Liver (tissue), 9 donors: ENCODE data around the gene TSPEAR. TPM values are rescaled to one million over a fixed set of nuclear protein-coding genes. Genes with fewer than 3 reads are reported as not detected.

Experiments used
- DNase-seq: peaks from one replicate; pipeline ENCODE4 v3.0.0-alpha.2; 2017; ENCODE audit warnings: low spot score
- H3K27ac ChIP-seq, 2 donors: one replicate each; pipeline ENCODE4 v1.7.0; 2013; ENCODE audit warnings: inconsistent platforms in 2 of 2, low read length in 2 of 2, control low read depth in 1 of 2, low read depth in 1 of 2, mild to moderate bottlenecking in 1 of 2
- H3K27me3 ChIP-seq, 4 donors: one replicate each; pipeline versions ENCODE4 v1.6.1 to v1.7.0; 2013; ENCODE audit warnings: low read length in 3 of 4, inconsistent platforms in 1 of 4, mild to moderate bottlenecking in 1 of 4, moderate library complexity in 1 of 4; ENCODE audit not compliant: control insufficient read depth in 4 of 4, insufficient read depth in 4 of 4
- H3K36me3 ChIP-seq, 4 donors: one replicate each; pipeline versions ENCODE4 v1.6.1 to v1.7.0; 2013; ENCODE audit warnings: low read length in 3 of 4, mild to moderate bottlenecking in 3 of 4, low read depth in 1 of 4, moderate library complexity in 1 of 4; ENCODE audit not compliant: control insufficient read depth in 4 of 4, insufficient read depth in 3 of 4
- H3K4me1 ChIP-seq, 4 donors: one replicate each; pipeline versions ENCODE4 v1.6.1 to v1.7.0; 2013; ENCODE audit warnings: low read length in 3 of 4, mild to moderate bottlenecking in 3 of 4, moderate library complexity in 1 of 4; ENCODE audit not compliant: control insufficient read depth in 4 of 4, insufficient read depth in 4 of 4
- H3K4me3 ChIP-seq, 3 donors: one replicate each; pipeline versions ENCODE4 v1.6.1 to v1.7.0; 2013; ENCODE audit warnings: low read length in 3 of 3, control low read depth in 1 of 3, low read depth in 1 of 3, mild to moderate bottlenecking in 1 of 3
- H3K9ac ChIP-seq, 2 donors: one replicate each; pipeline ENCODE4 v1.7.0; 2013; ENCODE audit warnings: low read length in 2 of 2, mild to moderate bottlenecking in 2 of 2, moderate library complexity in 2 of 2, control low read depth in 1 of 2, low read depth in 1 of 2
- H3K9me3 ChIP-seq, 4 donors: one replicate each; pipeline versions ENCODE4 v1.6.1 to v1.7.0; 2013; ENCODE audit warnings: low read length in 3 of 4; ENCODE audit not compliant: control insufficient read depth in 4 of 4
- EGR1 ChIP-seq, 2 donors: IDR thresholded peaks; 2 replicates each; pipeline ENCODE4 v1.6.1; 2016 to 2018; ENCODE audit warnings: antibody characterized with exemption in 2 of 2, low read depth in 2 of 2
- FOXA1 ChIP-seq: IDR thresholded peaks from 2 replicates; pipeline ENCODE4 v1.6.1; 2016; ENCODE audit warnings: antibody characterized with exemption
- FOXA2 ChIP-seq: IDR thresholded peaks from 2 replicates; pipeline ENCODE4 v1.6.1; 2016; ENCODE audit warnings: antibody characterized with exemption
- GABPA ChIP-seq, 2 donors: IDR thresholded peaks in 1 of 2; conservative IDR thresholded peaks in 1 of 2; 2 replicates each; pipeline ENCODE4 v1.6.1; 2016; ENCODE audit warnings: antibody characterized with exemption in 2 of 2, mild to moderate bottlenecking in 1 of 2, moderate library complexity in 1 of 2
- HNF4A ChIP-seq, 2 donors: conservative IDR thresholded peaks; 2 replicates each; pipeline ENCODE4 v1.6.1; 2016; ENCODE audit warnings: antibody characterized with exemption in 2 of 2, mild to moderate bottlenecking in 2 of 2
- HNF4G ChIP-seq: IDR thresholded peaks from 2 replicates; pipeline ENCODE4 v1.6.1; 2016; ENCODE audit warnings: antibody characterized with exemption
- JUND ChIP-seq, 2 donors: IDR thresholded peaks; 2 replicates each; pipeline ENCODE4 v1.6.1; 2016; ENCODE audit warnings: antibody characterized with exemption in 2 of 2
- NR2F2 ChIP-seq: IDR thresholded peaks from 2 replicates; pipeline ENCODE4 v1.6.1; 2016; ENCODE audit warnings: antibody characterized with exemption
- RAD21 ChIP-seq, 2 donors: IDR thresholded peaks; 2 replicates each; pipeline ENCODE4 v1.6.1; 2016; ENCODE audit warnings: antibody characterized with exemption in 2 of 2, mild to moderate bottlenecking in 2 of 2
- RXRA ChIP-seq, 2 donors: IDR thresholded peaks; 2 replicates each; pipeline ENCODE4 v1.6.1; 2017 to 2018; ENCODE audit warnings: antibody characterized with exemption in 2 of 2, mild to moderate bottlenecking in 1 of 2
- SP1 ChIP-seq: IDR thresholded peaks from 2 replicates; pipeline ENCODE4 v1.6.1; 2018; ENCODE audit warnings: antibody characterized with exemption, mild to moderate bottlenecking
- TAF1 ChIP-seq: conservative IDR thresholded peaks from 2 replicates; pipeline ENCODE4 v1.6.1; 2016; ENCODE audit warnings: antibody characterized with exemption, mild to moderate bottlenecking
- YY1 ChIP-seq: IDR thresholded peaks from 2 replicates; pipeline ENCODE4 v1.6.1; 2016; ENCODE audit warnings: antibody characterized with exemption, mild to moderate bottlenecking
- WGBS: extraction: QIAGEN DNeasy Blood & Tissue Kit; methylation state at CpG from one replicate; pipeline ENCODE4 v1.1.7; 2013; 5-methylcytosine and 5-hydroxymethylcytosine counted together
- polyA plus RNA-seq, 2 donors: library from polyadenylated mRNA; stranded (reverse) in 1 of 2; unstranded in 1 of 2; fragments of 200-250 nt in 1 of 2; fragments of >200 nt in 1 of 2; fragmentation: Nextera tagmentation in 1 of 2; extraction: Ambion mirVana in 1 of 2; gene quantifications; one replicate each; pipeline versions ENCODE4 v1.2.1 to v1.2.3, GENCODE V29; 2013 to 2015
- total RNA-seq, 2 donors: library from RNA; depleted of rRNA; stranded (reverse); fragments of >200 nt; gene quantifications; one replicate each; pipeline ENCODE4 v1.2.3, GENCODE V29; 2014
- TF ChIP-seq, protein P1 (sequence below): IDR thresholded peaks from 2 replicates; pipeline ENCODE4 v1.6.1; 2016; ENCODE audit warnings: antibody characterized with exemption
- TF ChIP-seq, protein P2 (sequence below): IDR thresholded peaks from 2 replicates; pipeline ENCODE4 v1.6.1; 2016; ENCODE audit warnings: antibody characterized with exemption
- TF ChIP-seq, protein P3 (sequence below): IDR thresholded peaks from 2 replicates; pipeline ENCODE4 v1.6.1; 2016; ENCODE audit warnings: antibody characterized with exemption
- TF ChIP-seq, protein P4 (sequence below): fragments of 150-350 bp; IDR thresholded peaks from 2 replicates; pipeline ENCODE4 v1.5.1; 2017; ENCODE audit warnings: improper control_type of control experiment, low read depth, low read length; ENCODE audit not compliant: missing input control
- TF ChIP-seq, protein P5 (sequence below): IDR thresholded peaks from 2 replicates; pipeline ENCODE4 v1.6.1; 2016; ENCODE audit warnings: antibody characterized with exemption, mild to moderate bottlenecking
- donor health status: healthy.
- donor health status: healthy.
- donor health status: healthy.
- donor health status: healthy.
- donor health status: healthy.

TSPEAR gene
- total and polyA plus RNA-seq, 4 donors = under 0.01 to 0.14 (median 0.01) TPM; not detected in 1

DNA sequence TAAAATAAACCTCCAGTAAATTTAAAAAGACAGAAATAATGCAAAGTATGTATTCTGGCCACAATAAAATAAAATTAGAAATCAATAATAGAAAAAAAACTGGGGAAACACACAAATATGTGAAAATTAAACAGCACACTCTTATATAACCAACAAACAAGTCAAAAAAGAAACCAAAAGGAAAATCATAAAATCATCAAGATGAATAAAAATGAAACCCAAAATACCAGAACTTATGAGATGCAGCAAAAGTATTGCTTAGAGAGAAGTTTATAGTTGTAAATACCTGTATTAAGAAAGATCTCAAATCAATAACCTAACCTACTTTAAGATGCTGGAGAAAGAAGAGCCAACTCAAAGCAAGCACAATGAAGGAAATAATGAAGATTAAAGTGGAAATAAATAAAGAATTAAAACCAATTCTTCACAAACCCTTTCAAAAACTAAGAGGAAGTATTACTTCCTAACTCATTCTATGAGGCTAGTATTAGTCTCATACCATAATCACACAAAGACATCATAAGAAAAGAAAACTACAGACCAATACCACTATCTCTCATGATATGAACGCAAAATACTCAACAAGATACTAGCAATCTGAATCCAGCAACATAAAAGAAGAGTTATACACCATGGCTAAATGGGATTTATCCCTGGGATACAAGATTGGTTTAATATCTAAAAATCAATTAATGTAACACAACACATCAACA is 146.3 kb downstream of the TSPEAR start:
- no peak overlapping the region for H3K4me3 ChIP-seq
- DNase-seq = no peak
- no peak overlapping the region for H3K9ac ChIP-seq
- no peaks in the 10 kb centered on the region for H3K36me3 ChIP-seq
- no peaks in the 10 kb centered on the region for H3K9me3 ChIP-seq
- no peaks in the 10 kb centered on the region for H3K4me1 ChIP-seq
- no peak overlapping the region for H3K27ac ChIP-seq
- H3K27me3 ChIP-seq = no peaks in the 10 kb centered on the region
- 32% methylated on average over 1 of the region's 1 CpG for WGBS
- TF ChIP-seq GABPA (IDR thresholded peaks at IDR 0.05 in 1 of 2, conservative IDR thresholded peaks at IDR 0.05 in 1 of 2) (no peak), JUND (IDR thresholded peaks at IDR 0.05) (no peak), HNF4G (no peak), YY1 (no peak), TAF1 (no peak), NR2F2 (no peak), FOXA2 (no peak), EGR1 (IDR thresholded peaks at IDR 0.05; ENCODE audit: low read depth in 2 of 2) (no peak), SP1 (no peak), FOXA1 (no peak), RXRA (IDR thresholded peaks at IDR 0.05) (no peak)
- TF ChIP-seq, protein P1, sequence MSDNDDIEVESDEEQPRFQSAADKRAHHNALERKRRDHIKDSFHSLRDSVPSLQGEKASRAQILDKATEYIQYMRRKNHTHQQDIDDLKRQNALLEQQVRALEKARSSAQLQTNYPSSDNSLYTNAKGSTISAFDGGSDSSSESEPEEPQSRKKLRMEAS = no peak
- TF ChIP-seq, protein P2, sequence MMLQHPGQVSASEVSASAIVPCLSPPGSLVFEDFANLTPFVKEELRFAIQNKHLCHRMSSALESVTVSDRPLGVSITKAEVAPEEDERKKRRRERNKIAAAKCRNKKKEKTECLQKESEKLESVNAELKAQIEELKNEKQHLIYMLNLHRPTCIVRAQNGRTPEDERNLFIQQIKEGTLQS = no peak
- TF ChIP-seq, protein P3, sequence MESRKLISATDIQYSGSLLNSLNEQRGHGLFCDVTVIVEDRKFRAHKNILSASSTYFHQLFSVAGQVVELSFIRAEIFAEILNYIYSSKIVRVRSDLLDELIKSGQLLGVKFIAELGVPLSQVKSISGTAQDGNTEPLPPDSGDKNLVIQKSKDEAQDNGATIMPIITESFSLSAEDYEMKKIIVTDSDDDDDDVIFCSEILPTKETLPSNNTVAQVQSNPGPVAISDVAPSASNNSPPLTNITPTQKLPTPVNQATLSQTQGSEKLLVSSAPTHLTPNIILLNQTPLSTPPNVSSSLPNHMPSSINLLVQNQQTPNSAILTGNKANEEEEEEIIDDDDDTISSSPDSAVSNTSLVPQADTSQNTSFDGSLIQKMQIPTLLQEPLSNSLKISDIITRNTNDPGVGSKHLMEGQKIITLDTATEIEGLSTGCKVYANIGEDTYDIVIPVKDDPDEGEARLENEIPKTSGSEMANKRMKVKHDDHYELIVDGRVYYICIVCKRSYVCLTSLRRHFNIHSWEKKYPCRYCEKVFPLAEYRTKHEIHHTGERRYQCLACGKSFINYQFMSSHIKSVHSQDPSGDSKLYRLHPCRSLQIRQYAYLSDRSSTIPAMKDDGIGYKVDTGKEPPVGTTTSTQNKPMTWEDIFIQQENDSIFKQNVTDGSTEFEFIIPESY = no peak

DNA sequence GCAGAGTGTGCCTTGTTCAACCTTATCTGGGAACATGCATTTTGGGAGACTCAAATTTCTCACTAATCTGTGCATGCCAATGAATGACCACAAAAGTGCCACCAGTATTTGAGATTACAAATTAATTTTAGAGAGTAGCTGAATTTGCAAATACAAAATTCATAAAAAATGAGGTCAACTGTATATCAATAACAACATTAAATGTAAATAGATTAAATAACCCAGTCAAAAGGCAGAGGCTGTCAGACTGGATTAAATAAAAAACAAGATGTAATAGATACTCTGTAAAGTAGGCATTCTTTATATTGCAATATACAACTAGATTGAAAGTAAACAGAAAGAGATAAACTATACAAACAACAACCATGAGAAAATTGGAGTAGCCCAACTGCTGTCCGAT is 147.3 kb downstream of the TSPEAR start:
- no peaks in the 10 kb centered on the region for H3K36me3 ChIP-seq
- DNase-seq = no peak
- no peak overlapping the region for H3K4me3 ChIP-seq
- no peak overlapping the region for H3K9ac ChIP-seq
- H3K27me3 ChIP-seq = no peaks in the 10 kb centered on the region
- no peak overlapping the region for H3K27ac ChIP-seq
- H3K4me1 ChIP-seq = no peaks in the 10 kb centered on the region
- WGBS = 97% methylated on average over 1 of the region's 1 CpG
- H3K9me3 ChIP-seq = no peaks in the 10 kb centered on the region
- TF ChIP-seq FOXA2 (no peak), FOXA1 (no peak), RXRA (IDR thresholded peaks at IDR 0.05) (no peak), HNF4A (conservative IDR thresholded peaks at IDR 0.05) (no peak), RAD21 (IDR thresholded peaks at IDR 0.05) (no peak), JUND (IDR thresholded peaks at IDR 0.05) (no peak), HNF4G (no peak), EGR1 (IDR thresholded peaks at IDR 0.05; ENCODE audit: low read depth in 2 of 2) (no peak), TAF1 (no peak), YY1 (no peak), GABPA (IDR thresholded peaks at IDR 0.05 in 1 of 2, conservative IDR thresholded peaks at IDR 0.05 in 1 of 2) (no peak), NR2F2 (no peak), SP1 (no peak)
- TF ChIP-seq, protein P1 = no peak
- TF ChIP-seq, protein P3 = no peak
- TF ChIP-seq, protein P4, sequence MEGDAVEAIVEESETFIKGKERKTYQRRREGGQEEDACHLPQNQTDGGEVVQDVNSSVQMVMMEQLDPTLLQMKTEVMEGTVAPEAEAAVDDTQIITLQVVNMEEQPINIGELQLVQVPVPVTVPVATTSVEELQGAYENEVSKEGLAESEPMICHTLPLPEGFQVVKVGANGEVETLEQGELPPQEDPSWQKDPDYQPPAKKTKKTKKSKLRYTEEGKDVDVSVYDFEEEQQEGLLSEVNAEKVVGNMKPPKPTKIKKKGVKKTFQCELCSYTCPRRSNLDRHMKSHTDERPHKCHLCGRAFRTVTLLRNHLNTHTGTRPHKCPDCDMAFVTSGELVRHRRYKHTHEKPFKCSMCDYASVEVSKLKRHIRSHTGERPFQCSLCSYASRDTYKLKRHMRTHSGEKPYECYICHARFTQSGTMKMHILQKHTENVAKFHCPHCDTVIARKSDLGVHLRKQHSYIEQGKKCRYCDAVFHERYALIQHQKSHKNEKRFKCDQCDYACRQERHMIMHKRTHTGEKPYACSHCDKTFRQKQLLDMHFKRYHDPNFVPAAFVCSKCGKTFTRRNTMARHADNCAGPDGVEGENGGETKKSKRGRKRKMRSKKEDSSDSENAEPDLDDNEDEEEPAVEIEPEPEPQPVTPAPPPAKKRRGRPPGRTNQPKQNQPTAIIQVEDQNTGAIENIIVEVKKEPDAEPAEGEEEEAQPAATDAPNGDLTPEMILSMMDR = no peak
- TF ChIP-seq, protein P5, sequence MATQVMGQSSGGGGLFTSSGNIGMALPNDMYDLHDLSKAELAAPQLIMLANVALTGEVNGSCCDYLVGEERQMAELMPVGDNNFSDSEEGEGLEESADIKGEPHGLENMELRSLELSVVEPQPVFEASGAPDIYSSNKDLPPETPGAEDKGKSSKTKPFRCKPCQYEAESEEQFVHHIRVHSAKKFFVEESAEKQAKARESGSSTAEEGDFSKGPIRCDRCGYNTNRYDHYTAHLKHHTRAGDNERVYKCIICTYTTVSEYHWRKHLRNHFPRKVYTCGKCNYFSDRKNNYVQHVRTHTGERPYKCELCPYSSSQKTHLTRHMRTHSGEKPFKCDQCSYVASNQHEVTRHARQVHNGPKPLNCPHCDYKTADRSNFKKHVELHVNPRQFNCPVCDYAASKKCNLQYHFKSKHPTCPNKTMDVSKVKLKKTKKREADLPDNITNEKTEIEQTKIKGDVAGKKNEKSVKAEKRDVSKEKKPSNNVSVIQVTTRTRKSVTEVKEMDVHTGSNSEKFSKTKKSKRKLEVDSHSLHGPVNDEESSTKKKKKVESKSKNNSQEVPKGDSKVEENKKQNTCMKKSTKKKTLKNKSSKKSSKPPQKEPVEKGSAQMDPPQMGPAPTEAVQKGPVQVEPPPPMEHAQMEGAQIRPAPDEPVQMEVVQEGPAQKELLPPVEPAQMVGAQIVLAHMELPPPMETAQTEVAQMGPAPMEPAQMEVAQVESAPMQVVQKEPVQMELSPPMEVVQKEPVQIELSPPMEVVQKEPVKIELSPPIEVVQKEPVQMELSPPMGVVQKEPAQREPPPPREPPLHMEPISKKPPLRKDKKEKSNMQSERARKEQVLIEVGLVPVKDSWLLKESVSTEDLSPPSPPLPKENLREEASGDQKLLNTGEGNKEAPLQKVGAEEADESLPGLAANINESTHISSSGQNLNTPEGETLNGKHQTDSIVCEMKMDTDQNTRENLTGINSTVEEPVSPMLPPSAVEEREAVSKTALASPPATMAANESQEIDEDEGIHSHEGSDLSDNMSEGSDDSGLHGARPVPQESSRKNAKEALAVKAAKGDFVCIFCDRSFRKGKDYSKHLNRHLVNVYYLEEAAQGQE = no peak
- TF ChIP-seq, protein P2 = no peak
